Measurements from ENCODE around the gene CD8B.

The CD8B gene

GRCh38 chr2:86793752-86794151 lies 67.9 kb downstream of the CD8B start:
- no peak for DNase-seq

- no peak for DNase-seq
These were observed 70.1 kb downstream of the CD8B start for GRCh38 chr2:86791573-86791972.

- DNase-seq, result no peak
These were observed 70.8 kb downstream of the CD8B start, which contains the start of gene CD8A for GRCh38 chr2:86790676-86791572. Gene CD8A, minus strand, starts transcription at chr2:86790913. Its CDS starts 88 bp downstream, at chr2:86790825.

GRCh38 chr2:86790134-86790675 lies 71.5 kb downstream of the CD8B start:
- DNase-seq, result no peak

- DNase-seq, result no peak
These were observed 72.0 kb downstream of the CD8B start for GRCh38 chr2:86789687-86790133.

GRCh38 chr2:86788881-86789686 lies 72.6 kb downstream of the CD8B start:
- no peak for DNase-seq

GRCh38 chr2:86788165-86788564 lies 73.5 kb downstream of the CD8B start:
- DNase-seq, result no peak

GRCh38 chr2:86787736-86788135 lies 74.0 kb downstream of the CD8B start:
- DNase-seq, result peak; percentile 48

GRCh38 chr2:86786001-86786536 lies 75.6 kb downstream of the CD8B start:
- DNase-seq, result no peak

- no peak for DNase-seq
These were observed 76.2 kb downstream of the CD8B start for GRCh38 chr2:86785456-86785855.

- DNase-seq, result no peak
These were observed 77.9 kb downstream of the CD8B start for GRCh38 chr2:86783615-86784339.

GRCh38 chr2:86782748-86783147 lies 78.9 kb downstream of the CD8B start:
- no peak for DNase-seq

- no peak for DNase-seq
These were observed 80.3 kb downstream of the CD8B start for GRCh38 chr2:86781363-86781762.

- no peak for DNase-seq
These were observed 81.7 kb downstream of the CD8B start for GRCh38 chr2:86779971-86780370.

GRCh38 chr2:86778957-86779356 lies 82.7 kb downstream of the CD8B start:
- DNase-seq, result no peak

- no peak for DNase-seq
These were observed 85.2 kb downstream of the CD8B start for GRCh38 chr2:86776532-86776931.

- DNase-seq, result no peak
These were observed 86.3 kb downstream of the CD8B start for GRCh38 chr2:86775338-86775737.

GRCh38 chr2:86774862-86775261 lies 86.8 kb downstream of the CD8B start:
- no peak for DNase-seq

- no peak for DNase-seq
These were observed 89.1 kb downstream of the CD8B start for GRCh38 chr2:86772611-86773010.

GRCh38 chr2:86770816-86771301 lies 90.8 kb downstream of the CD8B start:
- DNase-seq, result no peak

- DNase-seq, result no peak
These were observed 91.8 kb downstream of the CD8B start for GRCh38 chr2:86769838-86770237.

- DNase-seq, result no peak
These were observed 93.3 kb downstream of the CD8B start for GRCh38 chr2:86768189-86768949.
